Left lung (tissue), 10 donors: ENCODE measurements around the gene DHX36. TPM values are rescaled to one million over a fixed set of nuclear protein-coding genes. Genes with fewer than 3 reads are reported as not detected.

ENCODE experiments used
- ATAC-seq: fragments of 200-7000 bp; cut with Tn5 transposase; one replicate; pipeline ENCODE4 v1.9.1; 2020; ENCODE audit warnings: moderate library complexity
- DNase-seq, 4 donors: peaks; one replicate each; pipeline ENCODE4 v3.0.0-alpha.2; 2013 to 2020
- H3K27ac ChIP-seq, 2 donors: fragments of 200-600 bp; sonication (generic) in 1 of 2; one replicate each; pipeline versions ENCODE4 v1.5.0 to v1.8.0; 2020 to 2021
- H3K27me3 ChIP-seq, 2 donors: fragments of 200-600 bp; sonication (generic) in 1 of 2; one replicate each; pipeline versions ENCODE4 v1.5.0 to v1.8.0; 2020 to 2021
- H3K36me3 ChIP-seq, 2 donors: fragments of 200-600 bp; sonication (generic) in 1 of 2; one replicate each; pipeline versions ENCODE4 v1.5.0 to v1.8.0; 2020 to 2021
- H3K4me1 ChIP-seq, 2 donors: fragments of 200-600 bp; one replicate each; pipeline ENCODE4 v1.8.0; 2021
- H3K4me3 ChIP-seq, 2 donors: fragments of 200-600 bp; sonication (generic) in 1 of 2; one replicate each; pipeline versions ENCODE4 v1.5.0 to v1.8.0; 2020 to 2021; ENCODE audit warnings: mild to moderate bottlenecking in 1 of 2
- H3K9me3 ChIP-seq, 2 donors: fragments of 200-600 bp; sonication (generic) in 1 of 2; one replicate each; pipeline versions ENCODE4 v1.5.0 to v1.8.0; 2020 to 2021
- CTCF ChIP-seq, 2 donors: fragments of 200-600 bp; sonication (generic) in 1 of 2; IDR thresholded peaks; one replicate each; pipeline versions ENCODE4 v1.5.0 to v1.8.0; 2021; ENCODE audit warnings: antibody characterized with exemption in 2 of 2
- intact Hi-C, 2 donors: fragments of 100-400 bp; cut with DNase I; formaldehyde crosslinking; loops; one replicate each; pipeline versions ENCODE4 v1.11.2 to v1.14.2; 2022
- polyA plus RNA-seq, 6 donors: library from polyadenylated mRNA; unstranded; fragments of 120-200 nt; gene quantifications; one replicate each; pipeline ENCODE4 v1.2.1, GENCODE V29; 2013; ENCODE audit not compliant: insufficient read length in 6 of 6
- total RNA-seq, 2 donors: library from RNA; stranded (reverse); fragmentation: NEBNext Ultra II Directional; extraction: Animal tissue kit (Norgen Biotek cat#: 25700); gene quantifications; one replicate each; pipeline ENCODE4 v1.2.1, GENCODE V29; 2021
- donor health status: DM: no; HTN: yes; CAD: no.
- donor health status: DM: no; HTN: no; CAD: no.

DHX36 gene
- total and polyA plus RNA-seq, 8 donors = 52.6 to 97.1 (median 76.8) TPM

GRCh38 chr3:154314152-154314551 is 10.1 kb downstream of the DHX36 start:
- no peak for ATAC-seq
- Histone ChIP-seq H3K27ac (no peak overlapping the region), H3K9me3 (no peaks in the 10 kb centered on the region), H3K4me3 (no peak overlapping the region), H3K27me3 (no peaks in the 10 kb centered on the region), H3K4me1 (peaks cover 0 to 30% of the 10 kb centered on the region in 2 donors), H3K36me3 (peaks cover 0 to 53% of the 10 kb centered on the region in 2 donors)
- intact Hi-C loops = no loop called here
- DNase-seq = no peak
- no peak for TF ChIP-seq CTCF (IDR thresholded peaks at IDR 0.05)

GRCh38 chr3:154310840-154311239 is 13.4 kb downstream of the DHX36 start:
- intact Hi-C loops = no loop called here
- H3K27ac ChIP-seq = no peak overlapping the region
- peaks cover 0 to 81% of the 10 kb centered on the region in 2 donors for H3K36me3 ChIP-seq
- ATAC-seq = peak; percentile 46
- TF ChIP-seq CTCF (IDR thresholded peaks at IDR 0.05) = no peak
- no peak overlapping the region for H3K4me3 ChIP-seq
- H3K27me3 ChIP-seq = no peaks in the 10 kb centered on the region
- no peaks in the 10 kb centered on the region for H3K4me1 ChIP-seq
- no peak for DNase-seq
- no peaks in the 10 kb centered on the region for H3K9me3 ChIP-seq

GRCh38 chr3:154307363-154307762 is 16.9 kb downstream of the DHX36 start:
- no peak for DNase-seq
- ATAC-seq = no peak
- H3K4me1 ChIP-seq = no peaks in the 10 kb centered on the region
- no peak overlapping the region for H3K27ac ChIP-seq
- H3K4me3 ChIP-seq = no peak overlapping the region
- intact Hi-C loops = no loop called here
- no peaks in the 10 kb centered on the region for H3K27me3 ChIP-seq
- TF ChIP-seq CTCF (IDR thresholded peaks at IDR 0.05) = no peak
- no peaks in the 10 kb centered on the region for H3K9me3 ChIP-seq
- peaks cover 0 to 84% of the 10 kb centered on the region in 2 donors for H3K36me3 ChIP-seq

GRCh38 chr3:154304936-154305335 is 19.4 kb downstream of the DHX36 start:
- DNase-seq = no peak
- no peak for ATAC-seq
- intact Hi-C loops = no loop called here
- no peaks in the 10 kb centered on the region for H3K27me3 ChIP-seq
- no peak overlapping the region for H3K4me3 ChIP-seq
- no peak for TF ChIP-seq CTCF (IDR thresholded peaks at IDR 0.05)
- H3K27ac ChIP-seq = no peak overlapping the region
- H3K36me3 ChIP-seq = peaks cover 0 to 98% of the 10 kb centered on the region in 2 donors
- H3K4me1 ChIP-seq = no peaks in the 10 kb centered on the region
- H3K9me3 ChIP-seq = no peaks in the 10 kb centered on the region

- H3K4me1 ChIP-seq = no peaks in the 10 kb centered on the region
- no peak overlapping the region for H3K4me3 ChIP-seq
- no peak for ATAC-seq
- no peak for DNase-seq
- no peak for TF ChIP-seq CTCF (IDR thresholded peaks at IDR 0.05)
- H3K27me3 ChIP-seq = no peaks in the 10 kb centered on the region
- no peak overlapping the region for H3K27ac ChIP-seq
- H3K9me3 ChIP-seq = no peaks in the 10 kb centered on the region
- intact Hi-C loops = no loop called here
- peaks cover 0 to 98% of the 10 kb centered on the region in 2 donors for H3K36me3 ChIP-seq
These were observed 20.0 kb downstream of the DHX36 start for GRCh38 chr3:154304116-154304786.
